Fibroblast of skin of abdomen (primary cell): Measurements from ENCODE around the gene ZNF146. TPM values are rescaled to one million over a fixed set of nuclear protein-coding genes. Genes with fewer than 3 reads are reported as not detected.
A peak's percentile ranks its signal among the peaks of the same experiment; 100 is the strongest.
"Not testable (repeated sequence)": the region's sequence is repeated elsewhere in the genome, so short reads cannot be mapped to it uniquely, and the experiment has no call there.

ENCODE experiments used
- DNase-seq: peaks from one replicate; pipeline ENCODE4 v3.0.0-alpha.2; 2013
- polyA plus RNA-seq, 2 experiments: library from polyadenylated mRNA; unstranded; fragments of 120-200 nt; gene quantifications; one replicate each; pipeline ENCODE4 v1.2.1, GENCODE V29; 2013; ENCODE audit not compliant: insufficient read length in 2 of 2

The ZNF146 gene
- 78.2 TPM for polyA plus RNA-seq (2013, experiment 1 of 2; ENCODE audit: insufficient read length)
- polyA plus RNA-seq (2013, experiment 2 of 2; ENCODE audit: insufficient read length): 76.5 TPM

DNA sequence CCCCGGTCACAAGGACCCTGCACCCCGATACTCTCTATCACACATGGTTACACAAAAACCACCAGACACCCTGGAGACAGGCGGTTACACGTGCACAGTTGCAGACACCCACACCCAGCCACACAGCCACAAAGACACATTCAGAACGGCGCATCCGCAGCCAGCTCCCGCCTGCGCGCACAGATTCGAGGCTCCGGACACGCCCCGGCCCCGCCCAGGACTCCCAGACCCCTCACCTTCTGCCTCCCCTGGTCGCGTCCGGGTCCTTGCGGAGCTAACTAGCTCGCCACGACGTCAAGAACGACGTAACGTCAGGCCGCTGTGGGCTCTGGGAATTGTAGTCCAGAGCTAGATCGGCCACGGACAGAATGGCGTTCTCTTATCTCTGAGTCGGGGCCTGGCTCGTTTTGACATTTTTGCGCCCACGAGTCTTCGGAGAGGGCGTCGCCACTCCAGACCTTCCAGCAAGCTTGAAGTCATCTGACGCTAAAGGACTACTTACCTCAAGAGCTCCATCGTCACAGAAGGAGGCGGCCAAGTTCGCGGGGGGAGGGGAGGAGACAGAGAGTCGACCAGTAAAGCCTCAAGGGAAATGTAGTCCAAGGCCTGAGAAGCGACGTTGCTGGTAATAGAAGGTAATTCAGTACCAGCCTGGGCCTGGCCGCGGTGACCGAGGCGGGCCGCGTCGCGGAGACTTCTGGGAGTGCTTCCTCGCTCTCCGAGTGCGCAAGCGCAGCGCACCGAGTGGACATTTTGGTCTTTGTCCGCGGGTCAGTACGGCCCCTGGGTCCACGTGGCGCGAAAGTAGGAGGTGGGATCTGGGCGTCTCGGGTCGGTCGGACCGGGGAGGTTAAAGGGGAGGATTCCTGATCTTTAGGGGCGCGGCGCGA lies at the start of gene ZNF146, which contains the start of gene ZNF565:
Gene ZNF146 (plus strand): TSS at position 721 of the 890 bp plus-strand sequence. CDS start 21,335 bp downstream, outside the sequence.
Gene ZNF565 (minus strand): TSS at position 280 of the 890 bp plus-strand sequence. CDS start 12,680 bp downstream, outside the sequence.
- DNase-seq: peak; percentile 99

DNA sequence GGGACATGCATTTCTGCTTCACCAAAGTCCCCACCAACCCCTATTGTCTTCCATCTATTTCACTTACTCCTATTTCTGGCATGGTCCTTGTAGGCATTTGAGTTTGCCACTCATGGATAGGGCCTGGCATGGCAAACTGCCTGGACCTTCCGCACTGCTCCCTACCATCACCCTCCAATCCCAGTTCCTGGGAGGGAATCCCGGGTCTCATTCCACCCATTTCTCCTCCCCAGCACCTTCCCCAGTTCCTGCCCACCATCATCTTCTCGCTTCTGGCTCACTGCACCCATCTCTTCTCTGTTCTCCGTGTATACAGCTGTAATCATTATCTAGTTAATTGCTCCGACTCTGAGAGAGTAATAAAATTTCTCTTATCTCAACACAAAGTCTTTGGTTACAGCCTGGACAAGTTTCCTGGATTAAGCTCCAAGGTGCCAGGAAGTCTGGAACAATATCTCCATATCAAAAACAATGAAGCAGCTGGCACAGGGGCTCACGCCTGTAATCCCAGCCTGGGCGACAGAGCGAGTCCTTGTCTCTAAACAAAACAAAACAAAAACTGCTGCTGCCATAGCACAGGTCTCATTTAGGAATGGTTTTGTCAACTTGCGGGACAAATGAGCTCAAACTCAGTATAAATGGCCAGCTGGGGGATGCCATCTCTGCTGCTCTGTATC lies 45.7 kb upstream of the ZNF146 start:
- no peak for DNase-seq

DNA sequence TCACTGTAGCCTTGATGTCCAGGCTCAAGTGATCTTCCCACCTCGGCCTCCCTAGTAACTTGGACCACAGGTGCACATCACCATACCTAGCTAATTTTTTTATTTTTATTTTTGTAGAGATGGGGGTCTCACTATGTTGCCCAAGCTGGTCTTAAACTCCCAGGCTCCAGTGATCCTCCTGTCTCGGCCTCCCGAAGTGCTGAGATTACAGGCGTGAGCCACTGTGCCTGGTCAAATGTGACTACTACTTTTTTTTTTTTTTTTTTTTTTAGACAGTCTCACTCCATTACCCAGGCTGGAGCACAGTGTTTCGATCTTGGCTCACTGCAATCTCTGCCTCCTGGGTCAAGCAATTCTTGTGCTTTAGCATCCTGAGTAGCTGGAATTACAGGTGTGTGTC lies 42.1 kb upstream of the ZNF146 start:
- no peak for DNase-seq

DNA sequence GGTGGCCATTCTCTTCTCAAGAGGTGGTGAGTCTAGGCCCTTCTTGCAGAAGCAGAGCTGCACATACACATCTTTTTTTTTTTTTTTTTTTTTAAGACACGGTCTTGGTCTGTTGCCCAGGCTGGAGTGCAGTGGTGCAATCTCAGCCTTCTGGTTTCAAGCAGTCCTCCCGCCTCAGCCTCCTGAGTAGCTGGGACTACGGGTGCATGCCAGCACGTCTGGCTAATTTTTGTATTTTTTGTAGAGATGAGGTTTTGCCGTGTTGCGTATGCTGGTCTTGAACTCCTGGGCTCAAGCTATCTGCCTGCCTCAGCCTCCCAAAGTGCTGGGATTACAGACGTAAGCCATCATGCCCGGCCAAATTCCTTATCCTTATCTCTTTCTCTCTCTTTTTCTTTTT lies 41.1 kb upstream of the ZNF146 start:
- DNase-seq: not testable (repeated sequence)

DNA sequence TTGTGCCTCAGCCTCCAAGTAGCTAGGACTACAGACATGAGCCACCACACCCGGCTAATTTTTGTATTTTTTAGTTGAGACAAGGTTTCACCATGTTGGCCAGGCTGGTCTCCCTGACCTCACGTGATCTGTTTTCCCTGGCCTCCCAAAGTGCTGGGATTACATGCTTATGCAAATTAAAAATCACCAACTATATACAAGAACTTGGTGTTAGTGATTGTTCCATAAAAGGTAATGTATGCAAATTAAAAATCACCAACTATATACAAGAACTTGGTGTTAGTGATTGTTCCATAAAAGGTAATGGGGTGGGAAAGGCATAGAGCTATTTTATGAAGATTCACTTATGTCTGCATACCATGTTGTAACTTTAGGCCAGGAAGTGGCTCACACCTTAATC lies 35.8 kb upstream of the ZNF146 start:
- not testable (repeated sequence) for DNase-seq

DNA sequence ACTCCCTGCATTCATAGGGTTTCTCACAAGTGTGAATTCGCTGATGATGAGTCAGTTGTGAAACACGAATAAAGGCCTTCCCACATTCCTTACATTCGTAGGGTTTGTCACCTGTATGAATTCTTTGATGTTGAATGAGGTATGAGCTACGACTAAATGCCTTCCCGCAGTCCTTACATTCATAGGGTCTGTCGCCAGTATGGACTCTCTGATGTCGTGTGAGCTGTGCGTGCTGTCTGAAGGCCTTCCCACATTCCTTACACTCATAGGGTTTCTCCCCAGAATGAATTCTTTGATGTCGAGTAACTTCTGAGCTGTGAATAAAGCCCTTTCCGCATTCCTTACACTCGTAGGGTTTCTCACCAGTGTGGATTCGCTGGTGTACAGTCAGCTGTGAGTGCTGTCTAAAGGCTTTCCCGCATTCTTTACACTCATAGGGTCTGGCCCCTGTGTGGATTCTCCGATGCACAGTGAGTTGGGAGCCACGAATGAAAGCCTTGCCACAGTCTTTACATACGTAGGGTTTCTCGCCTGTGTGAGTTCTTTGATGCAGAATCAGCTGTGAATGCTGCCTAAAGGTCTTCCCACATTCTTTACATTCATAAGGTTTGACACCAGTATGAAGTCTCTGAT lies 32.2 kb upstream of the ZNF146 start:
- peak; percentile 90 for DNase-seq

DNA sequence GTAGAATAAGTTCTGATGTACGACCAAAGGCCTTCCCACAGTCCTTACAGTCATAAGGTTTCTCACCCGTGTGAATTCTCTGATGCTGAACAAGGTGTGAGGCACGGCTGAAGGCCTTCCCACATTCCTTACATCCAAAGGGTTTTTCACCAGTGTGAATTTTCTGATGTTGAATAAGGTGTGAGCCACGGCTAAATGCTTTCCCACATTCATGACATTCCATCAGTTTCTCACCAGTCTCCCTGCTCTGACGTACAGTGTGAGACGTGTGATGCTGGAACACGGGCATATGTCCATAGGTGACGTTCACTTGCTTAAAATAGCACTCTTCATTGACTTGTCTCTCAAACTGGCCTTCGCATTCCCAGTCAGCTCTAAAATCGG lies 31.7 kb upstream of the ZNF146 start:
- DNase-seq: no peak

DNA sequence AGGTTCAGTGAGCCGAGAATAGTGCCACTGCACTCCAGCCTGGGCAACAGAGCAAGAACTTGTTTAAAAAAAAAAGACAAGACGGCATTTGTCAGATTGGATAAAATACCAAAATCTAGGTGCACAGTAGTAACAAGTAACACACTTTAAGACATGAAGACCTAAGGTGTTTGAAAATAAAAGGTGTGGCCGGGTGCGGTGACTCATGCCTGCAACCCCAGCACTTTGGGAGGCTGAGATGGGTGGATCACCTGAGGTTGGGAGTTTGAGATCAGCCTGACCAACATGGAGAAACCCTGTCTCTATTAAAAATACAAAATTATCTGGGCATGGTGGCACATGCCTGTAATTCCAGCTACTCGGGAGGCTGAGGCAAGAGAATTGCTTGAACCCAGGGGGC lies 28.2 kb upstream of the ZNF146 start:
- not testable (repeated sequence) for DNase-seq

DNA sequence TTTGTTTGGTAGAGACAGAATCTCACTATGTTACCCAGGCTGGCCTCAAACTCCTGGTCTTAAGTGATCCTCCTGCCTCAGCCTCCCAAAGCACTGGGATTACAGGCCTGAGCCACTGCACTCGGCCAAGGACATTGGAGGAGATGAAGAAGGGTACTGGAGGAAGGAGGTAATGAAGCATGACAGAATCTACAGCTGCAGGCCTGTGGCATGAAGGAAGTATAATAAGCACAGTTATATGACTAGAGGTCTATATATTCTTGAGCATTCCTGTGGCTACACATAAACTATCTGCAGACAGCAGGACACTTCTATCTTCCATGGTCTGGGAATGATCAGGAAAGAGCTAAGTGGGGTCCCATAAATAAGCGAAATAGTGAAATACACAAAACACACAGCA lies 18.7 kb upstream of the ZNF146 start:
- DNase-seq: peak; percentile 29

DNA sequence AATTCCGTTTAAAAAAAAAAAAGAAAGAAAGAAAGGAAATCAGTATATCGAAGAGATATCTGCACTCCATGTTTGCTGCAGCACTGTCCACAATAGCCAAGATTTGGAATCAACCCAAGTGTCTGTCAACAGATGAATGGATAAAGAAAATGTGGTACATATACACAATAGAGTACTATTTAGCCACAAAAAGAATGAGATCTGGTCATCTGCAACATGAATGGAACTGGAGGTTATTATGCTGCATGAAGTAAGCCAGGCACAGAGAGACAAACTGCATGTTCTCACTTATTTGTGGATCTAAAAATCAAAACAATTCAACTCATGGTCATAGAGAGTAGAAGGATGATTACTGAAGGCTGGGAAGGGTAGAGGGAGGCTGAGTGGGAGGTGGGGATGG lies 16.8 kb upstream of the ZNF146 start:
- no peak for DNase-seq

DNA sequence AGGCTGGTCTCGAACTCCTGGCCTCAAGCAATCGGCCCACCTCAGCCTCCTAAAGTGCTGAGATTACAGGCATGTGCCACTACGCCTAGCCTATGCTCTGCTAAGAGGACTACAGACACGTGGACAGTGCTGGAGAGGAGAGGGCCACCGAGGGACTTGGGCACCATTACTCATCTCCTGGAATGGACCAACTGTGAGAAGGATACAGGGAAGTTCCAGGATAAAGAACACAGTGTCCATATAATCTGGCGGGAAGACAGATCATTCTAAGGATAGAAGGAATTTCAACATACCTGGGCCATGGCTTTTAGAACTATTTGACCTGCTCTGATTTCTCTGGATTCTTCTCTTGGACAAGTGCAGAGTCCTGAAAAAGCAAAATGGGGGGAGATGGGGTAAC lies 13.2 kb upstream of the ZNF146 start:
- no peak for DNase-seq

DNA sequence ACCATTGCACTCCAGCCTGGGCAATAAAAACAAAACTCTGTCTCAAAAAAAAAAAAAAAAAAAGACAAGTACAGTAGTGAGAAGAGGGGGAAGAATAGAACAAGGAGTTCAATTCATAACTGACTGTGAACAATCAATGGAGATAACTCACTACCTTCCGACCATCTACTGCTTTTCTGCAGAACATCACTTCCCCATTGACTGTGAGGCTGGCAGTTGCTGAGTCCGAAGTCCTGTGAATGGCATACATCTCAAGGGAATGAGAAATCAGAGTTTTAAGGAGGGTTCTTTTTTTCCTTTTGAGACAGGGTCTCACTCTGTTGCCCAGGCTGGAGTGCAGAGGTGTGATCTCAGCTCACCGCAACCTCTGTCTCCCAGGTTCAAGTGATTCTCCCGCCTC lies 11.6 kb upstream of the ZNF146 start:
- no peak for DNase-seq

DNA sequence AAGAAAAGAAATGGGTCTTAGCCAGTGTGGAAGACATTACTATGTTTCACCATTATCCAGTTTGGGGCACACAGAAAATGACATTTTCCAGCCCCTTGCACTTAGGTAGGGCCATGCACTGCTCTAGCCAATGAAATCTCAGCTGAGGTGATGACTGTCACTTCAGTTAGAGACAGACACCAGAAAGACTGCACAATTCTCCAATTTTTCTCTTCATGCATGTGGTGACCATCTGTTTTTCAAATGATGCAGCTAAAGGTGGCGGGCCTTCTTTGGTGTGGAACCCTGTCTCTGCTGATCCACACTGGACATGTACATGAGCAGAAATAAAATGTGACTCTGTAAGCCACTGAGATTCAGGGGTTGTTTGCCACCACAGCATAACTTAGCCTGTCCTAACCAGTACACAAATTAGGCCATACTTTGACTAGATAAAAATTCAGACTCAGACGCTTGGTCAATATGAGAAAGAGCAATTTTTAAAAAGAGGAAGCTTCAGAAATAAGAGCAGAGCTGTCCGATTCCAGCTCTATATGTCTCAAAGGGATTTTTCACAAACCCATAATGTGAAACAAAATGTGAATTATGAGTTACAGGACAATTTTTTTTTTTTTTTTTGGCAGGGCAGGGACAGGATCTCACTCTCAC lies 7.2 kb upstream of the ZNF146 start:
- DNase-seq: no peak

DNA sequence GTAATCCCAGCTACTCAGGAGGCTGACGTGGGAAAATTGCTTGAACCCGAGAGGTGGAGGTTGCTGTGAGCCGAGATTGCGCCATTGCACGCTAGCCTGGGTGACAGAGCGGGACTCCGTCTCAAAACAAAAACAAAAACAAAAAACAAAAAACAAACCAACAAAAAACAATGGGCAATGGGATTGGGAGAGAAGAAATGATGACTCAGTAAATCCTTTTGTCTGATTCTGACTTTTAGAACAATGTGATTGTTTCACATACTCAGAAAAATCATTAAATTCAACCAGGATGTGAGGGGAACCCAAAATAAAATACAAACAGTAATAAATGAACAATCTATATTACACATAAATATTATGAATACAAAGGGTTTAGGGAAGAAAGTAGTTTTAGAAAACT lies 5.5 kb upstream of the ZNF146 start:
- DNase-seq: no peak

DNA sequence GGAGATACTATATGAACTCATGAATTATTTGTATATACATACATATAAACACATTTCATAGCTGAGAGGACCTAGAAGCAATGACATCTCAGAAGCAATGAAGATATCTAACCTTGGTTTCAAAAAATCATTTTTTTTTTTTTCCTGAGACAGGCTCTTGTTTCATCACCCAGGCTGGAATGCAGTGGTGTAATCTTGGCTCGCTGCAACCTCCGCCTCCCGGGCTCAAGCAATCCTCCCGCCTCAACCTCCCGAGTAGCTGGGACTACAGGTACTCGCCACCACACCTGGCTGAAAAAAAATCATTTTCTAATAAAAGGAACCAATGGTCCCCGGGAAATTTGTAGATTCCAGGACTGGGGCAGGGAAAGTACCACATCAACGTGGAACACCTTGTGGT lies 4.4 kb upstream of the ZNF146 start:
- no peak for DNase-seq

DNA sequence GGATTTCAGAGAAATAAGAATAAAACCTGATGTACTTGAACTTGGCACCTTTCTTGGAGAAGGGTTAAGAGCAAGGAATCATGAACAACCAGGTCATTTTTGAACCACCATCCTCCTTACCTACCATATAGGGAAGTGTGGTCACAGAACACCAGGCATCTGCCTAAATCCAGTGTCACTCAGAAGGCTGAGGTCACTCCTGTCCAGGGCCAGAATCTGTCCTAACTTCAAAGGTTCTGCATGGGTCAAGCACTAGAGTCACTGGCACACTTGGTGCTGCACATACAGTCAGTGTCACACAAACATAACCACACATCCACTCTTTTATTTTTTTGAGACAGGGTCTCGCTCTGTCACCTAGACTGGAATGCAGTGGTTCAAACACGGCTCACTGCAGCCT lies 2.0 kb upstream of the ZNF146 start:
- no peak for DNase-seq

DNA sequence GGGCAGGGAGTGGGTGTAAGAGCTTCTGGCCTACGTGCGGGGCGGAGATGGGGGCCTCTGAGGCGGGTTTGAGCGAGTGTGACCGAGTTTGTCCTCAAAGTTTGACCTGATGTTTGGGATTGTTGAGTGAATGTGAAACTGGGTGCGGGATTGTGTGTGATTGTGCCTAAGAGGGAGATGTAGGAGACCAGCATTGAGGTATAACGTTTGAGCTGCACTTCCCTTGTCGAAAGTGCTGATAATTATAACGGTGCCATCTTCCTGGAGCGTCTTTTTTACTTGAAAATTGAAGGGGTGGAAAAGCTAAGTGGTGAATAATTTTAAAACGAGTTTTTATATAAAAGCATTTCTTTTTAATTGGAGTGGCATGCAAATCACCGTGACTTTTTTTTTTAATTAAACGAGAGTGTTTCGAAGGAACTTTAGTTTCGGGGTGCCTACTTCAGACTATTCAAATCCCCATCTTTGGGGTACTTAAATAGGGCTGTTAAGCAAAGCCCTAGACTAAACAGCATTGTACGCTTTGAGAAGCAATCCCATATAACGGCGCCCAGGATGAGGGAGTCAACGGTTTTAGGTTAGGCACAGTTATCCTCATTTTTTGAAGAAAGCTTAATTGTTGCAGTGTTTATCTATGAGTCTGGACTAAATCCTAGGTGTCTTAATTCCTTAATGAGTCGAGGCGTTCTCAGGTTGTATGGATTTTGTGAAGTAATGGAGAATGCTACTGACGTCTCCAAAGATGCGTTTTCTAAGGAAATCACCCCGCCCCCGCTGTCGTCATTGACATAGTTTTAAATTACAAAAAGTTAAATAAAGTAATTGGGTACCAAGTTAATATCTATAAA lies 594 bp downstream of the ZNF146 start:
- DNase-seq: peak; percentile 29

DNA sequence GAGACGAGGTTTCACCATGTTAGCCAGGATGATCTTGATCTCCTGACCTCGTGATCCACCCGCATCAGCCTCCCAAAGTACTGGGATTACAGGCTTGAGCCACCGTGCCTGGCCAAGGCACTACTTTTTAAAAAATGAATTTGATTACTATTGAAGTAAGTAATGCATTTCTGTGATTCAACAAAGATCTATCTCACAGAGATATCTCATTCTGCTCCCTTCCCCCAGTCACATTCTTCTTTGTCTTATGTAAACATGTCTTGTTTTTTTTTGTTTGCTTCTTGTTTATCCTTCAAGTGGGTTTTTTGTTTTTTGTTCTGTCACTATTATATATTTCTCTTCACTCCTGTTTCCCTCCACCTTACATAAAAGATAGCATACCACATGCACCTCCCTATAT lies 6.6 kb downstream of the ZNF146 start:
- DNase-seq: no peak

DNA sequence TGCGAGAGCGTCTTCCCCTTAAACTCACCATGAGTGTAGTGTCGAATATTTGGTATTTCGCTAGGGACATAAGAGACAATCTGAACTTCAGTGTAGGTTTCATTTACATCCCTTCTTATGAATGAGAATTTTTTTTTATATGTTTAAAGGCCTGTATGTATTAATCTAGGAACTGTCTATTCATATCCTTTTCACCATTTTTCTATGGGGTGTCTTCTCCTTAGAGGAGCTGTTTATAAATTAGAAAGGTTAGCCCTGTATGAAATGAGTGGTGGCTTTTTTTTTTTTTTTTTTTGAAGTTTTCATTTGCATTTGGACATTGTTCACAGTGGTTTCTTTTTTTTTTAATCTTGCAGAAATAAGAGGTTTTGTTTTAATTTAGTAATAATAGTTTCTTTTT lies 7.6 kb downstream of the ZNF146 start:
- DNase-seq: no peak

DNA sequence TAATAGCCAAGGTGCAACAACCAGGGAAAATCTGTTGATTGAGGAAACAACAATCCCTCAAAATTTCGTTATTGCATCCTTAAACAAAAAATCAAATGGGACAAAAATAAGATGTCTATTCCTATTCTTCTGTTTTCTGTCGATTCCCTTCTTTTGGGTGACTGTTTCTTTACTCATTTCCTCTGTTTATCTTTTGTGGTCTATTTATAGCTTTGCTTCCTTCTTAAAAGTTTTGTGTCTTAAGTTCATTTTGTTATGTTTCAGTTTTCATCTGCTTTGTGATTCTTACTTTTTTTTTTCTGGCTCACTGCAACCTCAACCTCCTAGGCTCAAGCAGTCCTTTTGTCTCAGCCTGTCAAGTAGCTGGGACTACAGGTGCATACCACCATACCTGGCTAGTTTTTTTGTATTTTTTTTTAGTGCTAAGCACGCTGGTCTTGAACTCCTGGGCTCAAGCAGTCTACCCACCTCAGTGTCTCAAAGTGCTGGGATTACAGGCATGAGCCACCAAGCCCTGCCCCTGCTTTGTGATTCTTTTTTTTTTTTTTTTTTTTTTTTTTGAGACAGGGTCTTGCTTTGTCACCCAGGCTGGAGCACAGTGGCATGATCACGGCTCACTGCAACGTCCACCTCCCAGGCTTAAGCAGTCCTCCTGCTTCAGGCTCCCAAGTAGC lies 10.4 kb downstream of the ZNF146 start:
- DNase-seq: peak; percentile 26

DNA sequence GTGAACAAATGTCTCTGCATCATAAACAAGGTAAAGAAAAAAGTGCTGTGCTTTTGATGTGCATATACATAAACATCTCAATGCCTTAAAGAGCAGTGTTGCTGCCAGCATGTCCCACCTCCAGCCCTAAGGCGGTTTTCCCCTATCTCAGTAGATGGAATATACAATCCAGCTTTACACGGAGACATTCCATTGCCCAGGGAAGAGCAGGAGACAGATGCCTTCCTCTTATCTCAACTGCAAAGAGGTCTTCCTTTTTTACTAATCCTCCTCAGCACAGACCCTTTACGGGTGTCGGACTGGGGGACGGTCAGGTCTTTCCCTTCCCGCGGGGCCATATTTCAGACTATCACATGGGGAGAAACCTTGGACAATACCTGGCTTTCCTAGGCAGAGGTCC lies 18.7 kb downstream of the ZNF146 start:
- DNase-seq: not testable (repeated sequence)
